Endodermal cell (in vitro differentiated cells): ENCODE data around the gene FRY. TPM values are rescaled to one million over a fixed set of nuclear protein-coding genes. Genes with fewer than 3 reads are reported as not detected.

Experiments
- DNase-seq: peaks from one replicate; pipeline ENCODE4 v3.0.0-alpha.2; 2017
- H3K27ac ChIP-seq: 2 replicates; pipeline ENCODE4 v1.5.1; 2013; ENCODE audit warnings: mild to moderate bottlenecking, low read depth, low read length, moderate library complexity
- H3K27me3 ChIP-seq: 2 replicates; pipeline ENCODE4 v1.6.1; 2013; ENCODE audit warnings: mild to moderate bottlenecking, low read length, moderate library complexity; ENCODE audit not compliant: insufficient read depth, control insufficient read depth, poor library complexity, severe bottlenecking
- H3K36me3 ChIP-seq: 2 replicates; pipeline ENCODE4 v1.7.0; 2013; ENCODE audit warnings: mild to moderate bottlenecking, low read length, moderate library complexity; ENCODE audit not compliant: control insufficient read depth, insufficient read depth
- H3K4me1 ChIP-seq: one replicate; pipeline ENCODE4 v1.7.0; 2013; ENCODE audit warnings: low read length; ENCODE audit not compliant: control insufficient read depth, insufficient read depth
- H3K4me3 ChIP-seq: 2 replicates; pipeline ENCODE4 v1.5.1; 2013; ENCODE audit warnings: mild to moderate bottlenecking, low read length, moderate library complexity
- H3K9ac ChIP-seq: 2 replicates; pipeline ENCODE4 v1.6.1; 2013; ENCODE audit warnings: mild to moderate bottlenecking, low read length, moderate library complexity; ENCODE audit not compliant: poor library complexity, severe bottlenecking; ENCODE audit errors: extremely low read depth
- H3K9me3 ChIP-seq: 2 replicates; pipeline ENCODE4 v1.6.1; 2013; ENCODE audit warnings: mild to moderate bottlenecking, low read length, moderate library complexity; ENCODE audit not compliant: control insufficient read depth
- H3K27ac Mint-ChIP-seq: 2 replicates; pipeline ENCODE4 v1.8.0; 2020; ENCODE audit warnings: mixed read lengths
- H3K27me3 Mint-ChIP-seq: 2 replicates; pipeline ENCODE4 v1.8.0; 2021; ENCODE audit warnings: mild to moderate bottlenecking, mixed read lengths; ENCODE audit not compliant: insufficient read depth
- H3K36me3 Mint-ChIP-seq: 2 replicates; pipeline ENCODE4 v1.8.0; 2020; ENCODE audit warnings: low read depth, mixed read lengths
- H3K4me1 Mint-ChIP-seq: 2 replicates; pipeline ENCODE4 v1.8.0; 2020; ENCODE audit warnings: mixed read lengths
- H3K4me3 Mint-ChIP-seq: 2 replicates; pipeline ENCODE4 v1.8.0; 2020; ENCODE audit warnings: mild to moderate bottlenecking, moderate library complexity, mixed read lengths
- H3K9me3 Mint-ChIP-seq: 2 replicates; pipeline ENCODE4 v1.8.0; 2020; ENCODE audit warnings: mild to moderate bottlenecking, mixed read lengths
- CTCF ChIP-seq: fragments of 200-600 bp; sonication (generic); conservative IDR thresholded peaks from 2 replicates; pipeline ENCODE4 v1.5.0; 2021; ENCODE audit warnings: antibody characterized with exemption, mild to moderate bottlenecking
- WGBS, 2 experiments: methylation state at CpG; one replicate each; pipeline versions ENCODE4 v1.1.5 to v1.1.7; 2013; ENCODE audit warnings: missing lambda C conversion rate in 2 of 2, mixed read lengths in 1 of 2; ENCODE audit not compliant: insufficient coverage in 1 of 2, insufficient read length in 1 of 2; 5-methylcytosine and 5-hydroxymethylcytosine counted together
- total RNA-seq, 2 donors: library from RNA; stranded (reverse); fragmentation: NEBNext Ultra II Directional in 1 of 2; extraction: Animal tissue kit (Norgen Biotek cat#: 25700) in 1 of 2; gene quantifications; 2 replicates in 1 of 2; 3 replicates in 1 of 2; pipeline ENCODE4 v1.2.1, GENCODE V29; 2021

The FRY gene
- total RNA-seq, 2 donors from 2014 or later, result 20.1 to 30.8 TPM

DNA sequence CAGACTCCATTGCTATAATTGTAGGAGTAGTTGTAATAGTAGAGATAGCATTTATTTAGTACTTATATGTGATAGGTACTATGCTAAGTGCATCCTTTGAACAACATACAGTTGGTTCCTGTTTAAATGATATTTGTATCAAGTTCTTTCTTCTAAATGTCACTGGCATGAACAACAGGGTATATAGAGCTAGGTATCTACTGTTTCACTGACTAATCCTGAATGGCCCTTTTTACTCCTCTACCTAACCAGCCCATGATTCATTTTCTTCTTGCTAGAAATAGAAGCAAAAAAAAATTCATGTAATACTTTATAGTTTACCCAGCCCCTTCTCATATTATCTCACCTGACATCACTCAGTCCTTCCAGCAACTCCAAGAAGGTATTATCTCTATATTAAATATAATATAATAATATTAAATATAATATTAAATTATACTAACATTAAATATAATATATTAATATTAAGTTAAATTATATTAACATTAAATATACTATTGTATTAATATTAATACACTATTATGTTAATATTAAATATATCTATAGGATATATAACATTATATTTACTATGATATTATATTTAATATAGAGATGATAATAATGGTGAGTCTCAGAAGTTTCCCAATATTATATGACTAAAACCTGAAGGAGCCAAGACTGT, 74.2 kb downstream of the FRY start:
- Histone ChIP-seq H3K9me3 (no peaks in the 10 kb centered on the region), H3K4me1 (no peaks in the 10 kb centered on the region), H3K27ac (no peak overlapping the region), H3K4me3 (no peak overlapping the region), H3K27me3 (no peaks in the 10 kb centered on the region), H3K9ac (no peak overlapping the region), H3K36me3 (no peaks in the 10 kb centered on the region)
- Mint-ChIP-seq H3K36me3 (peaks cover 4% of the 10 kb centered on the region), H3K4me3 (no peak overlapping the region), H3K4me1 (no peaks in the 10 kb centered on the region), H3K27ac (no peak overlapping the region), H3K27me3 (no peaks in the 10 kb centered on the region), H3K9me3 (no peaks in the 10 kb centered on the region)
- TF ChIP-seq CTCF, result no peak
- DNase-seq, result no peak

GRCh38 chr13:32107474-32107873, 75.9 kb downstream of the FRY start:
- H3K36me3 ChIP-seq, result no peaks in the 10 kb centered on the region
- no peaks in the 10 kb centered on the region for H3K9me3 ChIP-seq
- H3K27me3 ChIP-seq, result no peaks in the 10 kb centered on the region
- no peak overlapping the region for H3K9ac ChIP-seq
- Mint-ChIP-seq H3K27me3 (no peaks in the 10 kb centered on the region), H3K4me3 (no peak overlapping the region), H3K9me3 (no peaks in the 10 kb centered on the region), H3K27ac (no peak overlapping the region), H3K36me3 (peaks cover 4% of the 10 kb centered on the region), H3K4me1 (no peaks in the 10 kb centered on the region)
- 93 to 96% methylated on average over 4 of the region's 4 CpGs for WGBS, 2 experiments
- no peak overlapping the region for H3K4me3 ChIP-seq
- no peaks in the 10 kb centered on the region for H3K4me1 ChIP-seq
- TF ChIP-seq CTCF, result no peak
- no peak overlapping the region for H3K27ac ChIP-seq
- DNase-seq, result no peak

DNA sequence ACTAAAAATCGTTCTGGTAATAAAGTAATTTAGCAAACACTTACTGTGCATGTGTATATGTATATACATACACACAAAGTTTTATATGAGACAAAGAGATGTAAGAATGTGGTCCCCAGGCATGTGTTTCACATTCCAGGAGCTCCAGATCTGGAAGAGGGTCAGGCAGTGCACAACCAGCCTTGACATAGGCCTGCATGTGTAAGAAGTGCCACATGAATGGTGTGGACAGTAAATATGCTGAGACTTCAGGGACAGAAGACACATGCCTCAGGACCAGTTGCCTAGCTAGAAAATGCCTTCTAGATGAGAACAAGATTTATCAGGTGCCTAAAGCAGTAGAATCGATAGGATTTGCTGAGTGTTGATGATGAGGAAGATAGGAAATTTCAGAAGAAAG, 76.4 kb downstream of the FRY start:
- Mint-ChIP-seq H3K27ac (no peak overlapping the region), H3K4me1 (no peaks in the 10 kb centered on the region)
- H3K27me3 ChIP-seq, result no peaks in the 10 kb centered on the region

More for the DNA sequence above, 76.4 kb downstream of the FRY start:
- Histone ChIP-seq H3K27ac (no peak overlapping the region), H3K4me3 (no peak overlapping the region), H3K9me3 (no peaks in the 10 kb centered on the region), H3K36me3 (no peaks in the 10 kb centered on the region), H3K4me1 (no peaks in the 10 kb centered on the region), H3K9ac (no peak overlapping the region)
- no peak for DNase-seq
- Mint-ChIP-seq H3K4me3 (no peak overlapping the region), H3K36me3 (peaks cover 4% of the 10 kb centered on the region), H3K9me3 (no peaks in the 10 kb centered on the region), H3K27me3 (no peaks in the 10 kb centered on the region)
- 94 to 100% methylated on average over 1 of the region's 2 CpGs for WGBS, 2 experiments
- TF ChIP-seq CTCF, result no peak
